Stimulated activated CD8-positive, alpha-beta memory T cell treated with anti-CD3 and anti-CD28 coated beads, Interleukin-15, amount 100 ng/mL, for 4 hours (primary cell): ENCODE measurements around the gene PDE11A.
"Not testable (repeated sequence)": the region's sequence is repeated elsewhere in the genome, so short reads cannot be mapped to it uniquely, and the experiment has no call there.

Source experiments
- DNase-seq, 2 donors: peaks; one replicate each; pipeline ENCODE4 v3.0.0-alpha.2; 2020; ENCODE audit warnings: low read depth in 2 of 2

Gene PDE11A

DNA sequence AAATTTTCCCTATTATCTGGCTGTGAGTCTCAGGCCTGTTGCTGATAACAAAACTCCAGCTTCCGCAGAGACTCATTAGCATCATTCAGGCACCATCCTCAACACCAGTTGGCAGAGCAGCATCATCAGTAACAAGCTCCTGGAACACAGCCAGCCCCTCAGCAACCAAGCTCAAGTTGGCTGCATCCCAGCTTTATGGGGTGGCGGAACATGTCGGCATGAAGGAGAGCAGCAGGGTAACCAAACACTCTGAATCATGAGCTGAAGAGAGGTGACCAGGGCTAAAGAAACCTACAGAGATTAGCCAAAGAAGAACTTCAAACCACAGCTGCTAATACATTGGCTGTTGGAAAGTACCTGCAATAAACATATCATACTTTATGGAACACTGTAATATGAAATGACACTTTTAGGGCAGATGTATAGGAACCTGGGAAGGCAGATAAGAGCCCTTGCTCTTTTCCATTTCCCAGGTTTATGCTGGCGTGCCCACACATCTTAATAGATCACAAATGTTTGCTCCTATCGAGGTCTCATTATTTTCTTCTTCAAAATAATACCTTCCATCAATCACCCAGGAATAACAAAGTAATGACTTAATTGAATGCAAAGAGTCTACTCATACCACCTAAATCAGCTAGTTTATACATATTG is 63.8 kb downstream of the PDE11A start:
- DNase-seq = no peak

DNA sequence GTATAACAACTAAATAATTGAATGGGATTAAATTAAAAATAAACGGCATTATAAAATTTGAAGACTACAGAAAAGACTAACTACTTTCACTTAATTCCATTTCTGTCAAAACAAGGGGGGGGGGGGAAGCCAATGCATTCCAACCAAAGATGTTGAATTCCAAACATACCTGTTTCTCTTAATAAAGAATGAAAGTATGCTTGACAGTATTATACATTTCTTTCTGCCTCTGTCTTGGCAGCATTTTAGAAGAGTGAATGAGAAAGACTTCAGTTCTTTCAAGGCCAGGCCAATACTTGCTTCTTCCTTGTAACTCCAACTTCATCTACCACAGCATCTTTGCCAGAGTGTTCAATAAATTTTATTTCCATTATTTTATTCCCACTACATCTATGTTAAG is 65.9 kb downstream of the PDE11A start:
- DNase-seq = no peak

DNA sequence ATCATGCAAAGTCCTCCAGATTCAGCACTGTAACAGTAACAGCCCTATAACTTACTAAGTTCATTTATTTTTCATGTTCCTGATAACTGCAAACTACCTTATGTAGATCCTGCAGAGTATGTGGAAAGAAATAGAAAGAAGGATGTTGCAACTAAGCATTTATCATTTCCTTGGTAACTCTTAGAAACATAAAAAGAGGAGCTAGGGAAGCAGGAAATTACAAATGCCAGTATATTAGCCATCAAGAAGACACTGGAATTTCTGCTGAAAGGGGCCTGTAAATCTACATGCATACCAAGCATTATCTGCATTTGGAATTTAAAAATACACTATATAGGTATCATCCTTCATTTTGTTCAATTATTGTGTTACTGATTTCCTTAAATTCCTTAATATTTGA is 66.8 kb downstream of the PDE11A start:
- no peak for DNase-seq

DNA sequence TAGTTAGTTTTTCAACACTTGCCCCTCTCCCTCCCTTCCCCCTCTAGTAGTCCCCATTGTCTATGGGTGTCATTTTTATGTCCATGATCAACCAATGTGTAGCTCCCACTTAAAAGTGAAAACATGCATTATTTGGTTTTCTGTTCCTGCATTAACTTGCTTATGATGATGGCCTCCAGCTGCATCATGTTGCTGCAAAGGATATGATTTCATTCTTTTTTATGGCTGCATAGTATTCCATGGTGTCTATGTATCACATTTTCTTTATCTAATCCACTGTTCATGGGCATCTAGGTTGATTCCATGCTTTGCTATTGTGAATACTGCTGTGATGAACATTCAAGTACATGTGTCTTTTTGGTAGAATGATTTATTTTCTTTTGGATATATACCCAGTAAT is 70.5 kb downstream of the PDE11A start:
- DNase-seq = no peak

DNA sequence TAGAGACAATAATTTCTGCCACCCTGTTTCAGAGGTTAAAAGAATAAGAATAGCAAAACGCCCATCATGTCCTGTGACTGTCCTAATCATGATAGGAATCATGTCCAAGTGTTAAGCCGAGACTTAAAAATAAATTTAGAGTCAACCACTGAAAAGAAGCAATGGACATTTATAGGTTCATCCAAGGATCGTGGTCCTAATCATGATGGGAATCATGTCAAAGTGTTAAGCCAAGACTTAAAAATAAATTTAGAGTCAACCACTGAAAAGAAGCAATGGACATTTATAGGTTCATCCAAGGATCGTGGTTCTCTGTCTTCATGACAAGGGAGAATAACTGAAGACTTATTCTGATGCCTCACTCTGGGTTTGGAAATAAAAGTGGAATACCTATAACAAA is 73.6 kb downstream of the PDE11A start:
- DNase-seq = no peak

DNA sequence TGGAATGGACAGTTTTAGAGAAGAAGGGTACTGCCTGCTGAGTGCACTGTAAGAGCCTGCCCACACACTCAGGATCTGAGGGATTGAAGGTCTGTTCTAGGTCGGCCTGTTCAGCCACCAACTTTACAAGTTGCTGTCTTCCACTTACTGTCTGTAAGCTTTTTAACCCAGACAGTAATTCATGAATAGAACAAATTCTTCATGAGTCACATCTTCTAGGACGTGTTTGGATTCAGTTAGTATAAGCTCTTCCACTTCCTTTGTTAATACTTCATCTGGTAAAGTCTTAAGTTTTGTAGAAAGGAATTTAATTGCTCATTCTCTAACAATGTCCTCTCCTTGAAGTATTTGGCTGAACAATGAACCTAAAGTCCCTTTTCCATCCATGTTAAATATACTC is 74.6 kb downstream of the PDE11A start:
- DNase-seq = no peak

DNA sequence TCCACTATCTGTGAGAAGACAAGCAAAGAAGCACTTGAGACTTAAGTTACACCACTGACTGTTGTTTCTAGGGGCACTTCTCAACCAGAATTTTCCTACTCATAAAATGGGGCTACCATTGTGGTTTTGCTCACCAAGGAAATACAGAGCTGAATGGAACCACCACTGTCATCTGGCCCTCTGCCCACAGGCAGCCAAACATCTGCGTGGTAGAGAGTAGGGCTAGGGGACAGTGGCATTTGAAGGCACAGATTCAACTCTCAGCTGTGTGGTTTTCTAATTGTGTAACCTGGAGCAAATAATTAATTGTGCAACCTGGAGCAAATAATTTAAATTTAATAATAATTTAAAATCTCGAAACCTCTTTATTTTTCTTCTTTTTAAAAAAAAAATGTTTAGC is 79.6 kb downstream of the PDE11A start:
- no peak for DNase-seq

DNA sequence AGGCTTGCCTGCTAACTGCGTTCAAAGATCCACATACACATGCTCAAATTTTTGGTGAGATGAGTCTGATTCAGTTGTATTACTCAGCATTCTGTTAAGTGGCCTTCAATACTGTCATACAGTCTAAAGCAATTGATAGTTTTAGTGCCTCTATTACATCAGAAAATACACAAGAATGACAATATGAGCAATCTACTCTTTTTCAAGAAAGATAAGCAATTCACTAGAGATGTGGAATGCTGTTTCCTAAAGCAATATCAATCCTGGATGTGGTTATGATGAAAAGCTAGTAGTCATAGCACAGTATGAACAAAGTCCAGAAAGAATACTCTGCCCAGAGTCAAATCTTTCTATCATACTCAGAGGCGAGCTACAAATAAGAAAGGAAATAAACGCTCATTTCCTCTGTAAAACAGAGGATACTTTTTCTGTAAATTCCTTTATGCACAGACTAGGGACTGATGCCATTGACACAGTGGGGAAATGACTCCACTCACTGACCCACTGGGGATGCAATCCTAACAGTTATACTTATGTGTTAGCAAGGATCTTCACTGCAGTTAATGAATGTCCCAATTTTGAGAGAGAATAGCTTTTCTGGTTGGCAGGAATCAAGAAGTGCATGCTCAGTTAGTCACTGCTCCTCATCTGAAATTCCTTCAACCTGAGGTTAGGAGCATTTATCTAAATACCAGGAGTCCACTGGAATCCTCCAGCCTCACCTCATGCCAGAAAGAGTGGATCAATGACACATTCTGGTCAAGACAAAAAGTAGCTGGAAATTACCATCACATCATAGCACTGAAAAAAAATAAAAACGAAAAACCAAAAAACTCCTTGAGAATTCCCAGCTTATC is 83.3 kb downstream of the PDE11A start:
- DNase-seq = no peak

DNA sequence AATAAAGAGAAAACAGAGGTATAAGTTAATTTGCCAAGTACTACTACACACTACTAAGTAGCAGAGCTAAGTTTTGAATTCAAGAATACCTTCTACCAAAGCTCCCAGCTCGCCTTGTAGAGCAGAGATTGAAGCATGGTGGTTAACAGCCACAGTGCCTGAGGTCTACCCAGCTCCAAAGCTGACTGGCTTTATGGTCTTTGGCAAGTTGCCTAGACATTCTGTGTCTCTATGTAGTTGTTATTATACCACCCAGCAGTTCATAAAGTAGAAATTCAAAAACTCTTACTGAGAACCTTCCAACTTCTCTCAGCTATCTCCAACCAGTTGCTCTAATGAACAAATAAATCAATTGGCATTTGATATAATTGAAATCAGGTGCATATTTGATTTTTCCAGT is 87.8 kb downstream of the PDE11A start:
- DNase-seq = no peak

DNA sequence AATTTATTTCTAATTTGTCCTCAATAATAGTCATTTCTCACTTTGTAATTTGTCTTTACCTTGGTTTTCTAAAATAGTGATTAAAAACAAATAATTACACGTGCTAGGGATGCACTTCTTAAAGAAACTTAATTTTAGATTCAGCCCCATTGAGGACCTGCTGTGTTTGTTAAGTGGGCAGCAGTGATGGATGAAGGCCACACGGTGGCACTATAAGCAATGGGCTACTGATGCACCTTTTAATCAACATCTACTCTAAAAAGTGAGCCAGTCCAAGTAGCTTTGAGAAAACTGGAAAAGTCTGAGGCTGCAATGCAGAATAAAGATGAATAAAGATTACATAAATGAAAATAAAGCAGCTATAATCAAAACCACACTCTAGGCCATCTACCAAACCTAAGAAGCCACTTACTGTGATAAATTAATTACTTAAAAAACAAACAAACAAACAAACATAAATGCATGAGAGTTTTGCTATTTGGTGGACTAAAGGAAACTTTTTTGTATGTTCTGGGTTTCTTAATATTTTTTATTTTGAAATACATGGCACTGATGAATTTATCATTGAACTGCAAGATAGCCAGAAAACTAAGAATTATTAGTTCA is 89.3 kb downstream of the PDE11A start:
- DNase-seq = no peak

DNA sequence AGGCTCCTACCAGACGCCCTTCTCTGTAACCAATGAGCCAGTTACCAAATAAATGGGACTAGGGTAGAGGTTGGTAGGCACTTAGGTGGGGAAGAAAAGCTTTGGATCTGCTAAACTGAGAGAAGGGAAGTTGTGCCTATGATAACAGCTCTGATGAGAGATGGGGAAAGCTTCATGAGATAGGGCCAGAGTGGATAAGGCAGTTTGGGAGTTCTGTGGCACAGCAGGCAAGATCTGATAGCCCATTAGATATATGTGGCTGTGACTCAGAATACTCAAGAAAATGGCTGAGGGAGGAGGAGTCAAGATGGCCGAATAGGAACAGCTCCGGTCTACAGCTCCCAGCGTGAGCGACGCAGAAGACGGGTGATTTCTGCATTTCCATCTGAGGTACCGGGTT is 99.8 kb downstream of the PDE11A start:
- DNase-seq = no peak

DNA sequence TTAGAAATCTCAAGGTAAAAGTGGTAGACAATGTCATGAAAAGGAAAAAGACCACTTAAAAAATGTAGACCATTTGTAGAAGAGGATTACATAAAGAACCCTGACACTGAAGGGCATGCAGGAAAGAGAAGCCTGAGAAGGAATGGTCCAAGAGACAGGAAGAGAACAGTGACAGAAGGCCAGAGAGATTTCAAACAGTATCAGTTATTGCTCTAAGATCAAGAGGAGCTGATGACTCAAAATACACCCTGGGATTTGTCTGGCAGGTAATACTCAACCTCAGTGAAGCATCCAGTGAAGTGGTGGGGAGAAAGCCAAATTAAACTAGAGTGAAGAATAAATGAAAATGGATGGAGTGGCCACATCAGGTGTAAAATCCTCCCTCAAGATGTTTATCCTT is 100.5 kb downstream of the PDE11A start:
- no peak for DNase-seq

DNA sequence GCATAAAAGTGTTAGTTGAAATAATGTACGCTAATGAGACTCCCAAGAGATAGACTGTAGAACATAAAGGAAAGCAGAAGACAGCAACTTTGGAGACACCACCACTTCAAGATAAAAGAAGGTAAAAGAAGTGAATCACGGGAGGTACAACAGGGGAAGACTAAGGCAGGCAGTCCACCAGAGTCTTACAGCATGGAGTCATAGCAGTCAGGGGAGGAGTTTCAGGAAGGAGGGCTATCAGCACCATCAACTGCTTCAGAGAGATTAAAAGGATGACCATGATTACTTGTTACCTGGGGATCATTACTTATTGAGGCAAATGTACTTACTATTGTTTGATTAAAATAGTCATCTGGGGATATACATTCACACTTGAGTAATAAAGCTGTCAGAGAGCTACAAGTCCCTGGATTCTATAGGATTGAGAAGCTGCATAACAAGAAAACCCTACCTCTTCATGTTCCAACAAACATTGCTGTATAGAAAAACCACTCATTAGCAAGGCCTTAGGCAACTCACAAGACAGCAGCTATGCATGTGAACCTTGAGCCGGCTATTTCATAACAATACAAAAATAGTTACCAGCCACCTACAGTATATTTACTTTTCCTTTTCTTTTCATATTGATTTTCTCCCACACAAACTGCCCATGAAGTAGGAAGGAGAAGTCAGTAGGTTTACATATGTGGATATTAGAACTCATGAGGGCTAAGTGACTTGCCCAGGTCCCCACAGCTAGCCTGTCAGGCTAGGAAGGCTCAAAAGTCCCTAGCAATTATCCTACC is 101.7 kb downstream of the PDE11A start:
- DNase-seq = no peak

DNA sequence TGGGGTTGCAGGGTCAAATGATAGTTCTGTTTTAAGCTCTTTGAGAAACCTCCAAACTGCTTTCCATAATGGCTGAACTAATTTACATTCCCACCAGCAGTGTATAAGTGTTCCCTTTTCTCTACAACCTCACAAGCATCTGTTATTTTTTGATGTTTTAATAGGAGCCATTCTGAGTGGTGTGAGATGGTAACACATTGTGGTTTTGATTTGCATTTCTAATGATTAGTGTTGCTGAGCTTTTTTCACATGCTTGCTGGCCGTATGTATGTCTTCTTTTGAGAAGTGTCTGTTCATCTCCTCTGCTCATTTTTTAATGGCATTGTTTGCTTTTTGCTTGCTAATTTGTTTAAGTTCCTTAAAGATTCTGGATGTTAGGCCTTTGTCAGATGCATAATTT is 107.7 kb downstream of the PDE11A start:
- DNase-seq = no peak

DNA sequence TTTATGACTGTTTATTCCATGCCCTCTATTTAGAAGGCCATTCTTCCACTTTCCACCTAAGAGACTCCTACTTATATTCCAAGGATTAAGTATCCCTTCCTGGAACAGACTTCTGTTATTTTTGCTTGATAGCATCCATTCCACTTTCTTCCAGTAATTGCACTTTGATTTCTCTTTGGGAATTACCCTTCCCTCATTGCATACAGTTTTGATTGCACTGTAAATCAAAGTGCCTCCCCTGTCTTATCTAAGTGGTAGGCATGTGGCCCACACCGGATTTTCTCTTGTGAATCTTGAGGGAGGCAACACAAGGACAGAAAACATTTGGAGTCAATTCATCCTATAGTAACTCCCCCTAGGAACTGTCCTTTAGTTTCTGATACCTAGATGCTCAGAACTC is 120.4 kb downstream of the PDE11A start:
- no peak for DNase-seq

DNA sequence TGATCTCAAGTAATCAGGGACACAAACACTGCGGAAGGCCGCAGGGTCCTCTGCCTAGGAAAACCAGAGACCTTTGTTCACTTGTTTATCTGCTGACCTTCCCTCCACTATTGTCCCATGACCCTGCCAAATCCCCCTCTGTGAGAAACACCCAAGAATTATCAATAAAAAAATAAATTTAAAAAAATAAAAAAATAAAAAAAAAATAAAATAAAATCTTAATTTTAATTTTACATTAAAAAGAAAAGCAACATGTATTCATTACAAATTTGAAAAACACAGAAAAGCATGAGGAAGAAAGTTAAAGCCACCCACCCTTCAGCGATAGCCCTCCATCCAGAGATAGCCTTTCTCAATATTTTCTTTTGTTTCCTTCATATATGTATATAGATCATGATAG is 125.0 kb downstream of the PDE11A start:
- not testable (repeated sequence) for DNase-seq

DNA sequence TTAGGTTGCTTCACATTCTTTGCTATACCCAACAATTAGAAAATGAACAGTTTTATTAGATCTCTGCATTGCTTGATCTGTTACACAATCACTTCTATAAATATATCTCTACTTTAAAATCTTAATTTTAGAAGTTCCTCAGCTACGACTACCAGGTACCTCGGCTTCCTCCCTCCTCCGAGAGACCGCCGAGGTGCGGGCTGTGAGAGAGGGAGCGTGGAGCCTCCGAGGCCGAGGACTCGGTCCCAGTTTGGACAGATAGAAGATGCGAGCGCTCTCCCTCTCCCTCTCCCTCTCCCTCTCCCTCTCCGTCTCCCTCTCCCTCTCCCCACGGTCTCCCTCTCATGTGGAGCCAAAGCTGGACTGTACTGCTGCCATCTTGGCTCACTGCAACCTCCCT is 128.0 kb downstream of the PDE11A start:
- DNase-seq = not testable (repeated sequence)

DNA sequence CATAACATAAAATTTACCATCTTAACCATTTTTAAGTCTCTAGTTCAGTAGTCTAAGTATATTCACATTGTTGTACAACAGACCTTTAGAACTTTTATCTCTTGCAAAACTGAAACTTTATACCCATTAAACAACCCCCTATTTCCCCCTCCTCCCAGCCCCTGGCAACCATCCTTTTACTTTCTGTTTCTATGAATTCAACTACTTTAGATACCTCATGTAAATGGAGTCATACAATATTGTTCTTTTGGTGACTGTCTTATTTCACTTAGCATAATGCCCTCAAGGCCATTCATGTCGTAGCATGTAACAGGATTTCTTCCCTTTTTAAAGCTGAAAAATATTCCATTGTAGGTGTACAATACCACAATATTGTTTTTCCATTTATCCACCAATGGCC is 129.8 kb downstream of the PDE11A start:
- no peak for DNase-seq

DNA sequence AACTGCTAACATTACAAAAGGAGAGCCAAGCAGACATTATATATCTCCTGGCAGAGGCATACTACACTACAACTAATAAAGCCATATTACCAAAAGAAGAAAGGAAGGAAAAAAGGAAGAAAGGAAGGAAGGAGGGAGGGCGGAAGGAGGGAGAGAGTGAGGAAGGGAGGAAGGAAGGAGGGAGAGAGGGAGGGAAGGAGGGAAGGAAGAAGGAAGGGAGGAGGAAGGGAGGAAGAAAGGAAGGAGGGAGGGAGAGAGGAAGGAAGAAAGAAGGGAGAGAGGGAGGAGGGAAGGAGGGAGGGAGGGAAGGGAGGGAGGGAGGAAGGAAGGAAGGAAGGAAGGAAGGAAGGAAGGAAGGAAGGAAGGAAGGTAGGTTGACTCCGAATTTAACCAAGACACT is 133.4 kb downstream of the PDE11A start:
- DNase-seq = no peak

DNA sequence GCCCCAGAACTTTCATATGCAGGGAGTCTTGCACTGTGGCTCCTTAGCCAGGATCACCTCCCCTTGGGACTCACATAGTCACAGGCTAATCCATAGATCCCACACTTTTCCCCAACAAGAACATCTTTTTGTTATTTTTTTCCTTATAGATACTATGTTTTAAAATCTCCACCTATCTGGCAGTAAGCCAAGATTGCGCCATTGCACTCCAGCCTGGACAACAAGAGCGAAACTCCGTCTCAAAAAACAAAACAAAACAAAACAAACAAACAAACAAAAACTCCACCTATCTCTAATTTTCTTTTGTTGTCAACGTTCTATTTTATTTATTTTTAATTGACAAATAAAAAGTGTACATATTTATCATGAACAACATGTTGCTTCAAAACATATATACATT is 141.7 kb downstream of the PDE11A start:
- no peak for DNase-seq

DNA sequence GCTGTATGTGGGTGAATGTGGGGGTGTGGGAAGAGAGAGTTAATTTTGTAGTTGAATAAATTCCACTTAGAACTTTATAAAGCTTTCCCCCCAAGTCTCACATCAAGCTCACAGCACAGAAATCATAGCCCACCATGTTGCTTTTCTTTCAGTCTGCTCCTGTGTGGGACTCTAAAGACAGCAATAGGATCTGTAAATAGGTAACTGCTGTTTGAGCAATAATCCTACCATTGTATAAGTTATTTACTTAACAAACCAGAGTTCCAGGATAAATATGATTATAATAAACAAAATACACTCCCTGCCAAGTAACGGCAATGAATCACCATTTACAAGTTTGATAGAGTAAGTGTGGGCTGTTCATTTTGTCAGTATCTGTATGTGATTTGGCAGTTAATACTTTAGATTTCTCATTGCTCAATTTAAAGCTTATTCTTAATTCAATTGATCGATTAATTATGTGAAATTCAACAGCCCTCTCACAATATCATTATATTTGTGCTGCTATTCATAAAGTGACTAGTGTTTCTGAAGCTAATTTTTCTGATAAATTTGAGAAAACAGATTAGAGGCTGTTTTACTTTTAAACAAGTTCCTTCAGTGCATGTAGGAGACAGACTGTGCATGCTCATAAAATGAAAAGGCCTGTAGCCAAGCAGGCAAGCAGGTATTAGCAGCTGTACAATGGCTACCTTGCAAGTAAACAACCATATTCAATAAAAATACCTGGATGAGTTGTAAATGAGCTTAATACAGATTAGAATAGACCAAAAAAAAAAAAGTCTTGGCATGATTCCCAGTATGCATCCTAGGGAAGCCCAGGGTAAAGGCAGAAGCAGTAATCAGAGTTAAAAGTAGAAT is 142.7 kb downstream of the PDE11A start:
- no peak for DNase-seq
